ENCODE results near the gene CAPN14. TPM values are rescaled to one million over a fixed set of nuclear protein-coding genes. Genes with fewer than 3 reads are reported as not detected.

CAPN14 gene
- total RNA-seq, 4 donors from 2014 or later, result 0.13 to 1.3 (median 0.54) TPM

DNA sequence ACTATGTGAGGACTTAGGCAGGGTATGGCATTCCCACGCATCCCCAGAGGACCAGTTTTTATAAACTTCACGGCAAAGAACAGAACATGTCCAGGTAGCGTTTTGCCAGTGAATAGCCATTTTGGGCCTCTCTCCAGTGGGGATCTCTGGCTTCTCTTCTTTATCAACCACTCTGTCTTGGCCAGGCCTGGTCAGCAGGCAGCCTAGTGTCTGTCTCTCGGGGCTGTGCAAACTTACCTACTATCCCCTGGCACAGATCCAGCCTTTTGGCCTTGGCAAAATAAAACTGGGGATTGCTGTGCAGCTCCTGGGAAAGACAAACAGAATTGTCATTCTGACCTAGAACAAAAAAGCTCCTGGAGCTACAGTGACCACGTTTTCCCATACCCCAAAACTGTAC is 14.5 kb downstream of the CAPN14 start:
- WGBS, 2 donors, result 85 to 87% methylated on average over 5 of the region's 5 CpGs
- DNase-seq (ENCODE audit: low spot score in 2 of 2), result no peak
- no peak overlapping the region for H3K4me3 ChIP-seq (ENCODE audit: low read depth, poor library complexity, severe bottlenecking)
- TF ChIP-seq POLR2A (IDR thresholded peaks at IDR 0.05), result no peak
- TF ChIP-seq, protein P1, sequence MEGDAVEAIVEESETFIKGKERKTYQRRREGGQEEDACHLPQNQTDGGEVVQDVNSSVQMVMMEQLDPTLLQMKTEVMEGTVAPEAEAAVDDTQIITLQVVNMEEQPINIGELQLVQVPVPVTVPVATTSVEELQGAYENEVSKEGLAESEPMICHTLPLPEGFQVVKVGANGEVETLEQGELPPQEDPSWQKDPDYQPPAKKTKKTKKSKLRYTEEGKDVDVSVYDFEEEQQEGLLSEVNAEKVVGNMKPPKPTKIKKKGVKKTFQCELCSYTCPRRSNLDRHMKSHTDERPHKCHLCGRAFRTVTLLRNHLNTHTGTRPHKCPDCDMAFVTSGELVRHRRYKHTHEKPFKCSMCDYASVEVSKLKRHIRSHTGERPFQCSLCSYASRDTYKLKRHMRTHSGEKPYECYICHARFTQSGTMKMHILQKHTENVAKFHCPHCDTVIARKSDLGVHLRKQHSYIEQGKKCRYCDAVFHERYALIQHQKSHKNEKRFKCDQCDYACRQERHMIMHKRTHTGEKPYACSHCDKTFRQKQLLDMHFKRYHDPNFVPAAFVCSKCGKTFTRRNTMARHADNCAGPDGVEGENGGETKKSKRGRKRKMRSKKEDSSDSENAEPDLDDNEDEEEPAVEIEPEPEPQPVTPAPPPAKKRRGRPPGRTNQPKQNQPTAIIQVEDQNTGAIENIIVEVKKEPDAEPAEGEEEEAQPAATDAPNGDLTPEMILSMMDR (IDR thresholded peaks at IDR 0.05), result no peak
- intact Hi-C loops (cut with DNase I; ENCODE audit: low total_unique reads), result no loop called here

DNA sequence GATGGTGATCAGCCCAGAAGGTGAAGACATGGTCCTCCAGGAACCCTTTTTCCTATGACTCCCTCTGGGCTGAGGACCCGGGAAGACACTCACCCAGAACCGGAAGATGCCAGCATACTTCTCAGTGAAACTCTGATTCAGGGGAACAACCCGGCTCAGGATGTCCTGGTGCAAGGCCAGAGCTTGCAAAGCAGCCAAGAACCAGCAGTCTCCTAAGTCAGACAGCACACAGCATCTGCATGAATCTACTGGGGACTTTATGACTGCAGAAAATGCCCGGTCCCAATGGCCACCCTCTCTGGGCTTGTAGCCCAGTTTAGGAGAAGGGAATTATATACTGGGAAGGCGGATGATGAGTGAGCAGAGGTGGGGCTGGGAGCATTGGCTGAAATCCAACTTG is 15.3 kb downstream of the CAPN14 start:
- WGBS, 2 donors, result 70 to 83% methylated on average over 5 of the region's 5 CpGs
- no peak overlapping the region for H3K4me3 ChIP-seq (ENCODE audit: low read depth, poor library complexity, severe bottlenecking)
- intact Hi-C loops (cut with DNase I; ENCODE audit: low total_unique reads), result no loop called here
- TF ChIP-seq POLR2A (IDR thresholded peaks at IDR 0.05), result no peak
- TF ChIP-seq, protein P1 (IDR thresholded peaks at IDR 0.05), result no peak
- peak in 1 of 2 donors; percentile 32 for DNase-seq (ENCODE audit: low spot score in 2 of 2)

DNA sequence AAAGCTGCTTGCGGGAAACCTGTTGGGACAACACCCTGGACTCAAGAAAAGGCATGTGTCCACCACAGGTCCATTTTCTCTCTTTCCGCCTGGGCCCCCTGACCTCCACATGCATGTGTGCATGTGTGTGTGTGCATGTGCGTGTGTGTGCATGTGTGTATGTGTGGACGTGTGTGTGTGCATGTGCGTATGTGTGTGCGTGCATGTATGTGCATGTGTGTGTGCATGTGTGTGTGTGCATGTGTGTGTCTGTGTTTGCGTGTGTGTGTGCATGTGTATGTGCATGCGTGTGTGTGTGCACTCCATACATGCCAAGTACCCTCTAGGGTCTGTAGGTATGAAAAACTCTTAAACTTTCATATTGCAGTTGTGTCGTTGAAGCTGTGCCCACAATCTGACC is 16.3 kb downstream of the CAPN14 start:
- WGBS, 2 donors, result 78 to 92% methylated on average over 9 of the region's 9 CpGs
- peak in 1 of 2 donors; percentile 26 for DNase-seq (ENCODE audit: low spot score in 2 of 2)
- intact Hi-C loops (cut with DNase I; ENCODE audit: low total_unique reads), result no loop called here
- no peak overlapping the region for H3K4me3 ChIP-seq (ENCODE audit: low read depth, poor library complexity, severe bottlenecking)
- TF ChIP-seq, protein P1 (IDR thresholded peaks at IDR 0.05), result no peak
- TF ChIP-seq POLR2A (IDR thresholded peaks at IDR 0.05), result no peak

DNA sequence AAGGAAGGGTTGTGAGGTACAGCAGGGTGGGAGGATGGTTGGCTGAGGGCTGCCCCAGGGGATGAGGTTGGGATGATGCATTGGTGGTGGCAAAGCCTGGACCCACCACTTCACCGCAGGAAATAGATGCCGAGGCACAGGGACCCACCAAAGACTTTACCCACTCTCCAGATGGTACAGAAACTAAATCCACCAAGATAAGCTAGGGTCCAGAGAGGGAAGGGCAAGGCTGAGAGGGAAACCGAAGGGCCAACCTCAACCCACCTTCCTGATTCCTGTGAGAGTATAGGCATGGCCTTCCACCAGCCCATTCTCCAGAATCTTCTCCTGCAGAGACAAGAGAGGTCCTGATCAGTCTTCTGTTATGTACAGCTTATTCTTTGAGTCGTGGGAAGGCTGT is 18.1 kb downstream of the CAPN14 start:
- no peak for TF ChIP-seq POLR2A (IDR thresholded peaks at IDR 0.05)
- TF ChIP-seq, protein P1 (IDR thresholded peaks at IDR 0.05), result no peak
- peak in 1 of 2 donors; percentile 31 for DNase-seq (ENCODE audit: low spot score in 2 of 2)
- WGBS, 2 donors, result 68 to 90% methylated on average over 4 of the region's 4 CpGs

DNA sequence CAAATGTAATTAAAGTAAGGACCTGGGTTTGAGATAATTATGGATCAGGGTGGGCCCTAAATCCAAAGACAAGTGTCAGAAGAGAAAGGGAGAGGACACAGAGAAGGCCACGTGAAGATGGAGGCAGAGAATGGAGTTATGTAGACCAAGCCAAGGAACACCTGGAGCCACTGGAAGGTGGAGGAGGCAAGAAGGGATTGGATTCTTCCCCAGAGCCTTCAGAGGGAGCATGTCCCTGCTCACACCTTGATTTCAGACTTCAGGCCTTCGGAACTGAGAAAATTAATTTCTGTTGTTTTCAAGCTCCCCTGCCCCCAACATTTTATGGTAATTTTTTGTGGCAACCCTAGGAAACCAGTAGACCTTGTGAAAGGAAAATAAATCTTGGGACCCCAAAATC is 19.6 kb downstream of the CAPN14 start:
- TF ChIP-seq, protein P1 (IDR thresholded peaks at IDR 0.05), result no peak
- TF ChIP-seq POLR2A (IDR thresholded peaks at IDR 0.05), result no peak
- intact Hi-C loops (cut with DNase I; ENCODE audit: low total_unique reads), result no loop called here
- H3K4me3 ChIP-seq (ENCODE audit: low read depth, poor library complexity, severe bottlenecking), result no peak overlapping the region
- WGBS, 2 donors, result 96% methylated on average over 2 of the region's 2 CpGs
- DNase-seq (ENCODE audit: low spot score in 2 of 2), result no peak

More for the DNA sequence above, 18.1 kb downstream of the CAPN14 start:
- intact Hi-C loops (cut with DNase I; ENCODE audit: low total_unique reads), result no loop called here
- H3K4me3 ChIP-seq (ENCODE audit: low read depth, poor library complexity, severe bottlenecking), result no peak overlapping the region

DNA sequence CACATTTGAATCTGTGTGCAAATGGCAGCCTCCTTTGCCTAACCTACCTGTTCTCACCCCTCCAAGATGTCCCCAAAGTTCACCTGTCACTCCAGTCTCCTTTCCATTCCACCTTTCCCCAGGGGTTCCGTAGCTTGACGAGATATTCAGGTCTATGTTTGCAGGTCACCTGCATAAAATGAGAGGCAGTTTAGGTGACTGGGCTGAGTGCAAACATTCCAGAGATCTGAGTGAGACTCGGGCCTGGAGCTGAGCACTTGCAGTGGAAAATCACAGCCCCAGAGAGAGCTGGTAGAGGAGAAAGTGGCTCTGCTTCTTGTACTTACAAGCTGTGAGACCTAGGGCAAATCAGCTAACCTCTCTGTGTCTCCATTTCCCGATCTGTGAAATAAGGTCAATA is 20.1 kb downstream of the CAPN14 start:
- intact Hi-C loops (cut with DNase I; ENCODE audit: low total_unique reads), result no loop called here
- no peak overlapping the region for H3K4me3 ChIP-seq (ENCODE audit: low read depth, poor library complexity, severe bottlenecking)
- no peak for TF ChIP-seq POLR2A (IDR thresholded peaks at IDR 0.05)
- TF ChIP-seq, protein P1 (IDR thresholded peaks at IDR 0.05), result no peak
- DNase-seq (ENCODE audit: low spot score in 2 of 2), result peak in 1 of 2 donors; percentile 37
- WGBS, 2 donors, result 75 to 78% methylated on average over 4 of the region's 4 CpGs

Measured in lower leg skin (tissue), 4 donors.